ENCODE data around the gene UBASH3A.

GRCh38 chr21:42444745-42445059, 41.0 kb downstream of the UBASH3A start:
- no peak for TF ChIP-seq CTCF (IDR thresholded peaks at IDR 0.05)
- TF ChIP-seq POLR2A (IDR thresholded peaks at IDR 0.05) = no peak
